GM12878 (cell line): ENCODE data around the gene TTF2. TPM values are rescaled to one million over a fixed set of nuclear protein-coding genes. Genes with fewer than 3 reads are reported as not detected.
A peak's percentile ranks its signal among the peaks of the same experiment; 100 is the strongest.

Source experiments
- ATAC-seq: fragments of 200-7000 bp; cut with Tn5 transposase; 3 replicates; pipeline ENCODE4 v1.9.1; 2020; ENCODE audit warnings: mild to moderate bottlenecking, moderate library complexity
- BruUV-seq: library from RNA; stranded (reverse); fragments of 400-500 nt; replicated peaks from 2 replicates; lab custom pipeline; 2021; lab: Mats Ljungman, UMichigan
- CTCF ChIA-PET: fragments of 300-600 bp; sonication (Branson Sonifier 250); formaldehyde crosslinking; extraction: SDS; loops from one replicate; lab custom pipeline; 2021; ENCODE audit warnings: inconsistent platforms; lab: Yijun Ruan, JAX
- POLR2A ChIA-PET: fragments of 350-600 bp; formaldehyde crosslinking; extraction: SDS; loops from one replicate; lab custom pipeline; 2021; ENCODE audit warnings: inconsistent platforms; lab: Charles Lee
- RAD21 ChIA-PET: fragments of 300-600 bp; sonication (Branson Sonifier 250); formaldehyde crosslinking; loops from one replicate; lab custom pipeline; 2023; ENCODE audit warnings: antibody characterized with exemption; ENCODE audit not compliant: unreplicated experiment; lab: Charles Lee
- SMC1A ChIA-PET: fragments of 300-600 bp; sonication (Branson Sonifier 250); formaldehyde crosslinking; loops from one replicate; lab custom pipeline; 2023; ENCODE audit not compliant: unreplicated experiment, uncharacterized antibody; lab: Charles Lee
- DNase-seq: peaks from one replicate; pipeline ENCODE4 v3.0.0-alpha.2; 2011; ENCODE audit warnings: low read depth, low spot score
- FAIRE-seq: peaks from 3 replicates; lab custom pipeline; 2011; peaks lifted over from hg19 to GRCh38; lab: Jason Lieb, UNC
- H2AFZ ChIP-seq: 2 replicates; pipeline ENCODE4 v1.6.0; 2011; ENCODE audit warnings: low read depth, low read length, control low read depth; ENCODE audit not compliant: control insufficient read depth
- H3K27ac ChIP-seq: 2 replicates; pipeline ENCODE4 v1.5.1; 2011; ENCODE audit warnings: control low read depth; ENCODE audit not compliant: control insufficient read depth, insufficient read depth
- H3K27me3 ChIP-seq, 2 experiments: replicated peaks in 1 of 2; 2 replicates each; pipeline versions ENCODE4 v1.6.0 to v1.6.1; 2011; ENCODE audit warnings: low read length in 1 of 2; ENCODE audit not compliant: control insufficient read depth in 2 of 2, insufficient read depth in 2 of 2
- H3K36me3 ChIP-seq, 2 experiments: 2 replicates each; pipeline ENCODE4 v1.5.1; 2011; ENCODE audit warnings: low read length in 1 of 2; ENCODE audit not compliant: control insufficient read depth in 2 of 2, insufficient read depth in 2 of 2
- H3K4me1 ChIP-seq: 2 replicates; pipeline ENCODE4 v1.6.1; 2011; ENCODE audit warnings: mild to moderate bottlenecking, low read length, moderate library complexity, mixed read lengths; ENCODE audit not compliant: control insufficient read depth, insufficient read depth
- H3K4me2 ChIP-seq: 2 replicates; pipeline ENCODE4 v1.6.0; 2011; ENCODE audit warnings: control low read depth; ENCODE audit not compliant: control insufficient read depth, insufficient read depth
- H3K4me3 ChIP-seq: fragments of 200-600 bp; sonication (generic); 2 replicates; pipeline ENCODE4 v1.5.1; 2016
- H3K79me2 ChIP-seq: 2 replicates; pipeline ENCODE4 v1.6.0; 2011; ENCODE audit warnings: low read length; ENCODE audit not compliant: control insufficient read depth, insufficient read depth
- H3K9ac ChIP-seq: 2 replicates; pipeline ENCODE4 v1.8.0; 2011; ENCODE audit warnings: low read length, control low read depth, mixed read lengths; ENCODE audit not compliant: control insufficient read depth, insufficient read depth
- H3K9me3 ChIP-seq: replicated peaks from 3 replicates; pipeline ENCODE4 v1.5.1; 2011; ENCODE audit warnings: mild to moderate bottlenecking, low read length; ENCODE audit not compliant: control insufficient read depth, insufficient read depth
- H4K20me1 ChIP-seq: 2 replicates; pipeline ENCODE4 v1.6.0; 2011; ENCODE audit not compliant: control insufficient read depth, insufficient read depth
- CBX5 ChIP-seq: sonication (generic); IDR thresholded peaks from 2 replicates; pipeline ENCODE4 v1.6.1; 2016; ENCODE audit warnings: low read depth, moderate library complexity, mild to moderate bottlenecking, inconsistent platforms
- EP300 ChIP-seq, 2 experiments: fragments of 150-350 bp in 1 of 2; IDR thresholded peaks; 2 replicates each; pipeline ENCODE4 v1.6.1; 2011 to 2012; ENCODE audit warnings: low read depth in 2 of 2, low read length in 2 of 2, borderline replicate concordance in 1 of 2, improper control_type of control experiment in 1 of 2, inconsistent platforms in 1 of 2; ENCODE audit not compliant: control insufficient read depth in 1 of 2
- HDGF ChIP-seq: fragments of 450-650 bp; IDR thresholded peaks from 2 replicates; pipeline ENCODE4 v1.6.1; 2016; ENCODE audit warnings: antibody characterized with exemption
- IRF4 ChIP-seq: IDR thresholded peaks from 2 replicates; pipeline ENCODE4 v1.6.1; 2011; ENCODE audit warnings: low read depth, low read length
- LARP7 ChIP-seq: fragments of 450-650 bp; IDR thresholded peaks from 2 replicates; pipeline ENCODE4 v1.6.1; 2017; ENCODE audit warnings: mild to moderate bottlenecking
- NFYA ChIP-seq: IDR thresholded peaks from 2 replicates; pipeline ENCODE4 v1.6.1; 2011; ENCODE audit warnings: low read depth, mild to moderate bottlenecking, low read length, improper control_type of control experiment, borderline replicate concordance
- POLR2AphosphoS2 ChIP-seq: IDR thresholded peaks from 2 replicates; pipeline ENCODE4 v1.6.1; 2011; ENCODE audit warnings: low read depth, mild to moderate bottlenecking, low read length, improper control_type of control experiment, moderate library complexity
- POU2F2 ChIP-seq: IDR thresholded peaks from 3 replicates; pipeline ENCODE4 v1.6.1; 2011; ENCODE audit warnings: low read depth, mild to moderate bottlenecking, low read length, borderline replicate concordance
- RAD21 ChIP-seq: IDR thresholded peaks from 2 replicates; pipeline ENCODE4 v1.6.1; 2011; ENCODE audit warnings: mild to moderate bottlenecking, low read depth, low read length, moderate library complexity; ENCODE audit not compliant: insufficient read depth
- RFX5 ChIP-seq: IDR thresholded peaks from 2 replicates; pipeline ENCODE4 v1.6.1; 2011; ENCODE audit warnings: low read depth, low read length, improper control_type of control experiment
- SIN3A ChIP-seq: IDR thresholded peaks from 2 replicates; pipeline ENCODE4 v1.6.1; 2012; ENCODE audit warnings: low read depth, low read length, improper control_type of control experiment
- ZBED1 ChIP-seq: IDR thresholded peaks from 2 replicates; pipeline ENCODE4 v1.6.1; 2016; ENCODE audit warnings: borderline replicate concordance
- ZNF207 ChIP-seq: fragments of 450-650 bp; IDR thresholded peaks from 2 replicates; pipeline ENCODE4 v1.6.1; 2014; ENCODE audit warnings: antibody characterized with exemption, mild to moderate bottlenecking, borderline replicate concordance
- ZNF217 ChIP-seq: fragments of 450-650 bp; IDR thresholded peaks from 2 replicates; pipeline ENCODE4 v1.6.1; 2017; ENCODE audit warnings: antibody characterized with exemption, mild to moderate bottlenecking
- WGBS: methylation state at CpG from one replicate; pipeline ENCODE4 v1.1.6; 2016; ENCODE audit warnings: low lambda C conversion rate; ENCODE audit not compliant: insufficient replicate concordance, insufficient coverage; ENCODE audit errors: missing lambda C conversion rate; 5-methylcytosine and 5-hydroxymethylcytosine counted together
- in situ Hi-C: fragments of 300-500 bp; cut with MboI; formaldehyde crosslinking; loops from 9 replicates; pipeline ENCODE4 v1.14.3; 2018; ENCODE audit warnings: mixed read lengths
- intact Hi-C: fragments of 100-400 bp; cut with micrococcal nuclease; formaldehyde crosslinking; loops from one replicate; pipeline ENCODE4 v1.14.2; 2022; ENCODE audit not compliant: unreplicated experiment
- polyA plus RNA-seq, 11 experiments: library from polyadenylated mRNA; depleted of rRNA in 4 of 11; unstranded in 6 of 11; stranded (reverse) in 5 of 11; fragments of >200 nt; fragmentation: Nextera tagmentation in 4 of 11; fragmentation: Illumina TruSeq in 1 of 11; extraction: Ambion mirVana in 4 of 11; extraction: Trizol in 1 of 11; gene quantifications; 1 replicate in 1 of 11; 2 replicates in 10 of 11; pipeline versions ENCODE4 v1.2.1 to v1.2.3, GENCODE V29; 2011 to 2016; ENCODE audit warnings: inconsistent platforms in 2 of 11, missing spikeins in 2 of 11, low read depth in 1 of 11
- total RNA-seq, 4 experiments: library from RNA; depleted of rRNA in 3 of 4; stranded (reverse); fragments of >200 nt in 3 of 4; fragmentation: Illumina TruSeq in 1 of 4; extraction: Trizol in 1 of 4; gene quantifications; 2 replicates each; pipeline versions ENCODE4 v1.2.1 to v1.2.3, GENCODE V29; 2013 to 2021
- TF ChIP-seq, protein P1 (sequence below), 3 experiments: IDR thresholded peaks in 2 of 3; conservative IDR thresholded peaks in 1 of 3; 2 replicates each; pipeline ENCODE4 v1.5.1; 2011; ENCODE audit warnings: low read depth in 3 of 3, low read length in 3 of 3, mild to moderate bottlenecking in 3 of 3, control low read depth in 2 of 3, moderate library complexity in 2 of 3, inconsistent platforms in 1 of 3, mixed read lengths in 1 of 3; ENCODE audit not compliant: control insufficient read depth in 2 of 3, insufficient read depth in 1 of 3; ENCODE audit errors: extremely low read depth in 1 of 3
- TF ChIP-seq, protein P2 (sequence below): IDR thresholded peaks from 2 replicates; pipeline ENCODE4 v1.6.1; 2012; ENCODE audit warnings: improper control_type of control experiment, low read depth, low read length; ENCODE audit not compliant: insufficient replicate concordance

TTF2 gene
- total and polyA plus RNA-seq, 10 of the 15 experiments (the other 5 are each of a cell fraction or from before 2014, with no cell fraction given): 17.7 to 134 (median 78.2) TPM

DNA sequence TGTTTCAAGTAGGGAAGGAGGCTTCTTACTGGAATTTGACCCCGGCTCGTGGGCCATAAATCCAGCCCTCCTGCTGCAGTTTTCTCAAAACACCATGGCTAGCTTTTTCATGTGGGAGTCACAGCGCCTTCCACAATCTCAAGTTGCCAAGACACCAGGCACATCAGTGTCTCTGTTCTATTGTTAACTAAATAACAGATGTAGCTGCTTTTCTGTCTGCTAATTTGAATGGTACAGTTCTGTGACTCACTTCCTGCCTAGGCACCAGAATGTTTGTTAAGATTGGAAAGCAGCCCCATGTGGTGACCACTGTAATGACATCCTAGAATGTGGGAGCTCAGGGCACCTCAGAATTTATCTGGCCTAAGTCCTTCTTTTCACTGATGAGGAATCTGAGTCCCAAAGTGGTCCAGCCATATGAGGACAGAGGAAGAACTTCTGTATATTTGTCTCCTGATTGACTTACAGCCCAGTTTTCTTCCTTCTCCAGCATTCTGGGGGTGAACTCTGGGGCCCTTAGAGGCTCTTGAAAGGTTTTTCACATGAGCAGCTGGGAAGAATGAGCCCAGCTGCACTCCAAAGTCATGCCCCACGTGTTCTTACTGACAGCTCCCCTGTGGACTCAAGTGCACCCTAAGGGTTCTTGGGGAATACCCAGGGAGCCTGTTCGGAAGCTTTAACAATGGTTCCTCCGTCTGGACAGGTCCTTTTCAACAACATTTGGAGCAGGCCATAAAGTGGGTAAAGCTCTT lies 33.9 kb downstream of the TTF2 start:
- 86% methylated on average over 6 of the region's 6 CpGs for WGBS
- H3K9ac ChIP-seq: no peak overlapping the region
- H3K4me1 ChIP-seq: no peaks in the 10 kb centered on the region
- POLR2A ChIA-PET: interaction anchor here (1.3 to 1.6 kb wide), 2 partner anchors 13 kb away, joined by 3 to 4 read pairs; no protein-coding TSS in a partner anchor
- no peaks in the 10 kb centered on the region for H4K20me1 ChIP-seq
- in situ Hi-C loops: no loop called here
- no peak overlapping the region for H3K4me3 ChIP-seq
- peak; percentile 13 for FAIRE-seq
- CTCF ChIA-PET: interaction anchor here (1.0 to 5.1 kb wide), 4 partner anchors 21 to 191 kb away, joined by 3 to 44 read pairs (median 7); no protein-coding TSS in a partner anchor
- H3K9me3 ChIP-seq: no peaks in the 10 kb centered on the region
- RAD21 ChIA-PET: interaction anchor here (1.1 to 2.9 kb wide), 4 partner anchors 23 to 35 kb away, joined by 3 to 6 read pairs (median 4); no protein-coding TSS in a partner anchor
- SMC1A ChIA-PET: interaction anchor here (0.7 to 1.9 kb wide), 9 partner anchors 12 to 298 kb away, joined by 3 to 6 read pairs (median 3); partner anchors contain the start of gene TTF2
- no peak for DNase-seq
- no peaks in the 10 kb centered on the region for H3K79me2 ChIP-seq
- no peaks in the 10 kb centered on the region for H3K27me3 ChIP-seq
- no peak overlapping the region for H3K27ac ChIP-seq
- intact Hi-C loops: no loop called here
- H2AFZ ChIP-seq: no peak overlapping the region
- no peak overlapping the region for H3K4me2 ChIP-seq
- H3K36me3 ChIP-seq: peaks cover 17 to 60% of the 10 kb centered on the region in 2 experiments
- peak; percentile 91 for ATAC-seq
- BruUV-seq: no TSS peak
- TF ChIP-seq RAD21: peak; percentile 28
- TF ChIP-seq, protein P1, sequence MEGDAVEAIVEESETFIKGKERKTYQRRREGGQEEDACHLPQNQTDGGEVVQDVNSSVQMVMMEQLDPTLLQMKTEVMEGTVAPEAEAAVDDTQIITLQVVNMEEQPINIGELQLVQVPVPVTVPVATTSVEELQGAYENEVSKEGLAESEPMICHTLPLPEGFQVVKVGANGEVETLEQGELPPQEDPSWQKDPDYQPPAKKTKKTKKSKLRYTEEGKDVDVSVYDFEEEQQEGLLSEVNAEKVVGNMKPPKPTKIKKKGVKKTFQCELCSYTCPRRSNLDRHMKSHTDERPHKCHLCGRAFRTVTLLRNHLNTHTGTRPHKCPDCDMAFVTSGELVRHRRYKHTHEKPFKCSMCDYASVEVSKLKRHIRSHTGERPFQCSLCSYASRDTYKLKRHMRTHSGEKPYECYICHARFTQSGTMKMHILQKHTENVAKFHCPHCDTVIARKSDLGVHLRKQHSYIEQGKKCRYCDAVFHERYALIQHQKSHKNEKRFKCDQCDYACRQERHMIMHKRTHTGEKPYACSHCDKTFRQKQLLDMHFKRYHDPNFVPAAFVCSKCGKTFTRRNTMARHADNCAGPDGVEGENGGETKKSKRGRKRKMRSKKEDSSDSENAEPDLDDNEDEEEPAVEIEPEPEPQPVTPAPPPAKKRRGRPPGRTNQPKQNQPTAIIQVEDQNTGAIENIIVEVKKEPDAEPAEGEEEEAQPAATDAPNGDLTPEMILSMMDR (IDR thresholded peaks at IDR 0.05 in 2 of 3, conservative IDR thresholded peaks at IDR 0.05 in 1 of 3; ENCODE audit: control insufficient read depth in 2 of 3, extremely low read depth in 1 of 3, insufficient read depth in 1 of 3, low read depth in 3 of 3, low read length in 3 of 3): peak in 2 of 3 experiments; percentile 13 to 34; a peak in 4 of 6 replicates
- no peak for TF ChIP-seq EP300 (IDR thresholded peaks at IDR 0.05; ENCODE audit: borderline replicate concordance in 1 of 2, control insufficient read depth in 1 of 2, low read depth in 2 of 2, low read length in 2 of 2)
- no peak for TF ChIP-seq CBX5
- no peak for TF ChIP-seq IRF4
- no peak for TF ChIP-seq ZBED1
- no peak for TF ChIP-seq HDGF
- TF ChIP-seq RFX5: no peak
- no peak for TF ChIP-seq ZNF217
- no peak for TF ChIP-seq ZNF207
- no peak for TF ChIP-seq POU2F2
- TF ChIP-seq LARP7: no peak
- TF ChIP-seq, protein P2, sequence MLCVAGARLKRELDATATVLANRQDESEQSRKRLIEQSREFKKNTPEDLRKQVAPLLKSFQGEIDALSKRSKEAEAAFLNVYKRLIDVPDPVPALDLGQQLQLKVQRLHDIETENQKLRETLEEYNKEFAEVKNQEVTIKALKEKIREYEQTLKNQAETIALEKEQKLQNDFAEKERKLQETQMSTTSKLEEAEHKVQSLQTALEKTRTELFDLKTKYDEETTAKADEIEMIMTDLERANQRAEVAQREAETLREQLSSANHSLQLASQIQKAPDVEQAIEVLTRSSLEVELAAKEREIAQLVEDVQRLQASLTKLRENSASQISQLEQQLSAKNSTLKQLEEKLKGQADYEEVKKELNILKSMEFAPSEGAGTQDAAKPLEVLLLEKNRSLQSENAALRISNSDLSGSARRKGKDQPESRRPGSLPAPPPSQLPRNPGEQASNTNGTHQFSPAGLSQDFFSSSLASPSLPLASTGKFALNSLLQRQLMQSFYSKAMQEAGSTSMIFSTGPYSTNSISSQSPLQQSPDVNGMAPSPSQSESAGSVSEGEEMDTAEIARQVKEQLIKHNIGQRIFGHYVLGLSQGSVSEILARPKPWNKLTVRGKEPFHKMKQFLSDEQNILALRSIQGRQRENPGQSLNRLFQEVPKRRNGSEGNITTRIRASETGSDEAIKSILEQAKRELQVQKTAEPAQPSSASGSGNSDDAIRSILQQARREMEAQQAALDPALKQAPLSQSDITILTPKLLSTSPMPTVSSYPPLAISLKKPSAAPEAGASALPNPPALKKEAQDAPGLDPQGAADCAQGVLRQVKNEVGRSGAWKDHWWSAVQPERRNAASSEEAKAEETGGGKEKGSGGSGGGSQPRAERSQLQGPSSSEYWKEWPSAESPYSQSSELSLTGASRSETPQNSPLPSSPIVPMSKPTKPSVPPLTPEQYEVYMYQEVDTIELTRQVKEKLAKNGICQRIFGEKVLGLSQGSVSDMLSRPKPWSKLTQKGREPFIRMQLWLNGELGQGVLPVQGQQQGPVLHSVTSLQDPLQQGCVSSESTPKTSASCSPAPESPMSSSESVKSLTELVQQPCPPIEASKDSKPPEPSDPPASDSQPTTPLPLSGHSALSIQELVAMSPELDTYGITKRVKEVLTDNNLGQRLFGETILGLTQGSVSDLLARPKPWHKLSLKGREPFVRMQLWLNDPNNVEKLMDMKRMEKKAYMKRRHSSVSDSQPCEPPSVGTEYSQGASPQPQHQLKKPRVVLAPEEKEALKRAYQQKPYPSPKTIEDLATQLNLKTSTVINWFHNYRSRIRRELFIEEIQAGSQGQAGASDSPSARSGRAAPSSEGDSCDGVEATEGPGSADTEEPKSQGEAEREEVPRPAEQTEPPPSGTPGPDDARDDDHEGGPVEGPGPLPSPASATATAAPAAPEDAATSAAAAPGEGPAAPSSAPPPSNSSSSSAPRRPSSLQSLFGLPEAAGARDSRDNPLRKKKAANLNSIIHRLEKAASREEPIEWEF: no peak
- no peak for TF ChIP-seq SIN3A
- no peak for TF ChIP-seq NFYA
- no peak for TF ChIP-seq POLR2AphosphoS2
